Brain microvascular endothelial cell (primary cell): ENCODE results near the gene ZDHHC11B.
"Not testable (repeated sequence)": the region's sequence is repeated elsewhere in the genome, so short reads cannot be mapped to it uniquely, and the experiment has no call there.

Source experiments
- DNase-seq: peaks from one replicate; pipeline ENCODE4 v3.0.0-alpha.2; 2020
- H3K27ac ChIP-seq: fragments of 250-450 bp; sonication (Bioruptor Pico); 2 replicates; pipeline ENCODE4 v1.5.1; 2020; ENCODE audit warnings: mild to moderate bottlenecking, moderate library complexity
- H3K27me3 ChIP-seq: fragments of 250-450 bp; sonication (Bioruptor Pico); replicated peaks from 2 replicates; pipeline ENCODE4 v1.5.1; 2020; ENCODE audit warnings: mild to moderate bottlenecking
- H3K36me3 ChIP-seq: fragments of 250-450 bp; sonication (Bioruptor Pico); replicated peaks from 2 replicates; pipeline ENCODE4 v1.5.1; 2020; ENCODE audit warnings: mild to moderate bottlenecking
- H3K4me3 ChIP-seq: 2 replicates; pipeline ENCODE4 v1.5.1; 2011; ENCODE audit warnings: low read depth, mild to moderate bottlenecking, control low read depth, low read length, moderate library complexity
- in situ Hi-C: cut with HindIII; loops from 2 replicates; pipeline ENCODE4 v1.10.0; 2017; ENCODE audit warnings: low sequenced_read_pairs, low pct_ligation_motif_present
- TF ChIP-seq, protein P1 (sequence below): IDR thresholded peaks from 2 replicates; pipeline ENCODE4 v1.5.1; 2011; ENCODE audit warnings: low read depth, mild to moderate bottlenecking, moderate library complexity, low read length, control low read depth, inconsistent platforms; ENCODE audit errors: missing control alignments

Gene ZDHHC11B

DNA sequence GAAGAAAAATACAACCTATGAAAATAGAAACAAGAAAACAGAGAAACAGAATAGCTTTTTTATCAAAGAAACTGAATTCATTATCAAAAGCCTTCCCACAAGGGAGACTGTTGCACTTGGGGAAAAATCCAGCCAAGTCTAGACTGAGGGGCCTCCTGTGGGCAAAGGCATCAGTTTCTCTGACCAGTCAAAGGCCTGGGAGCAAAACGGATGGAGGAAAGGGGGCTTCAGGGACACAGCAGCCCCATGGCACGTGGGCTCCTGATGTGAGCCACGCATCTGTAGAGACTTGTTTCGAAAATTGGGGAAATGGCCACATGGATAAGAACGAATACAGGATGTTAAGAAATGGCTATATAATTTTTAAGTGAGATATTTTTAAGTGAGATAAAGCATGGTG is 21.1 kb downstream of the ZDHHC11B start:
- in situ Hi-C loops, result no loop called here

DNA sequence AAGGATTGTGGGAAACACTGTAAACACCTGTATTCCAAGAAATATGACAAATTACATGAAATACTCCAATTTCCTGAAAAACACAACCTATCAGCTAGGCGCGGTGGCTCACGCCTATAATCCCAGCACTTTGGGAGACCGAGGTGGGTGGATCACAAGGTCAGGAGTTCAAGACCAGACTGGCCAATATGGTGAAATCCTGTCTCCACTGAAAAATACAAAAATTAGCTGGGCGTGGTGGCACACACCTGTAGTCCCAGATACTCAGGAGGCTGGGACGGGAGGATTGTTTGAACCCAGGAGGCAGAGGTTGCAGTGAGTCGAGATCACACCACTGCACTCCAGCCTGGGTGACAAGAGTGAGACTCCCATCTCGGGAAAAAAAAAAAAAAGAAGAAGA is 21.5 kb downstream of the ZDHHC11B start:
- H3K36me3 ChIP-seq, in situ Hi-C loops, H3K27ac ChIP-seq, DNase-seq, H3K27me3 ChIP-seq, H3K4me3 ChIP-seq: not testable (repeated sequence)

More for the DNA sequence above, 21.1 kb downstream of the ZDHHC11B start:
- Histone ChIP-seq H3K4me3 (no peak overlapping the region), H3K27me3 (no peaks in the 10 kb centered on the region), H3K27ac (no peak overlapping the region), H3K36me3 (no peaks in the 10 kb centered on the region)
- TF ChIP-seq, protein P1, sequence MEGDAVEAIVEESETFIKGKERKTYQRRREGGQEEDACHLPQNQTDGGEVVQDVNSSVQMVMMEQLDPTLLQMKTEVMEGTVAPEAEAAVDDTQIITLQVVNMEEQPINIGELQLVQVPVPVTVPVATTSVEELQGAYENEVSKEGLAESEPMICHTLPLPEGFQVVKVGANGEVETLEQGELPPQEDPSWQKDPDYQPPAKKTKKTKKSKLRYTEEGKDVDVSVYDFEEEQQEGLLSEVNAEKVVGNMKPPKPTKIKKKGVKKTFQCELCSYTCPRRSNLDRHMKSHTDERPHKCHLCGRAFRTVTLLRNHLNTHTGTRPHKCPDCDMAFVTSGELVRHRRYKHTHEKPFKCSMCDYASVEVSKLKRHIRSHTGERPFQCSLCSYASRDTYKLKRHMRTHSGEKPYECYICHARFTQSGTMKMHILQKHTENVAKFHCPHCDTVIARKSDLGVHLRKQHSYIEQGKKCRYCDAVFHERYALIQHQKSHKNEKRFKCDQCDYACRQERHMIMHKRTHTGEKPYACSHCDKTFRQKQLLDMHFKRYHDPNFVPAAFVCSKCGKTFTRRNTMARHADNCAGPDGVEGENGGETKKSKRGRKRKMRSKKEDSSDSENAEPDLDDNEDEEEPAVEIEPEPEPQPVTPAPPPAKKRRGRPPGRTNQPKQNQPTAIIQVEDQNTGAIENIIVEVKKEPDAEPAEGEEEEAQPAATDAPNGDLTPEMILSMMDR, result no peak
- DNase-seq, result no peak

DNA sequence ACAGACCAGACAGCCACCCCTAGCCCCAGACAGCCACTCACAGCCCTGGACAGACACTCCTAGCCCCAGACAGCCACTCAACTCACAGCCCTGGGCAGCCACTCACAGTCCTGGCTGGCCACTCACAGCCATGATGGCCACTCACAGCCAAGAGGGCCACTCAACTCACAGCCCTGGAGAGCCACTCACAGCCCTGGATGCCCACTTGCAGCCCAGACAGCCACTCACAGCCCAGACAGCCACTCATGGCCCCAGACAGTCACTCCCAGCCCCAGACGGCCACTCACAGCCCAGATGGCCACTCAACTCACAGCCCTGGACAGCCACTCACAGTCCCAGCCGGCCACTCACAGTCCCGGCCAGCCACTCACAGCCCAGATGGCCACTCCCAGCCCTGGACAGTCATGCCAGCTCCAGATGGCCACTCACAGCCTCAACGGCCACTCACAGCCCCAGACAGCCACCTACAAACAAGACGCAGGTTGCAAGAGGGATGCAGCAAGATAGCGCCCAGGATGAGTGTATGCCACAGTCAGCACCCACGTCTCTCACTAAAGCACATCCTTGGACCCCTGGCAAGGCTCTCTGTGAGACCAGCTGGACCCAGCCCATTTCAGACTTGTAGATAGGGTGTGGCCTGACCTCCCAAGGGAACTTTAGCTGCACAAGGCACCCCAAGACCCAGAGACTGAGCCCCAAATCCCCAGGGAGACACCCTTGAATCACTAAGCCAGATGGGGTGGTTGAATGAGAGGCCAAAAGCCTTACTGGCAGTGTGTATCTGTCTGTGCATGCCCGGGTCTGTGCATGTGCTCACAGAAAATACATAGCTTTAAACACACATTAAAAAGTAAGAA is 22.4 kb downstream of the ZDHHC11B start:
- no peaks in the 10 kb centered on the region for H3K36me3 ChIP-seq
- in situ Hi-C loops, result no loop called here
- peaks cover 2% of the 10 kb centered on the region for H3K27me3 ChIP-seq
- TF ChIP-seq, protein P1, result no peak
- no peak for DNase-seq
- no peak overlapping the region for H3K4me3 ChIP-seq
- H3K27ac ChIP-seq, result no peak overlapping the region

DNA sequence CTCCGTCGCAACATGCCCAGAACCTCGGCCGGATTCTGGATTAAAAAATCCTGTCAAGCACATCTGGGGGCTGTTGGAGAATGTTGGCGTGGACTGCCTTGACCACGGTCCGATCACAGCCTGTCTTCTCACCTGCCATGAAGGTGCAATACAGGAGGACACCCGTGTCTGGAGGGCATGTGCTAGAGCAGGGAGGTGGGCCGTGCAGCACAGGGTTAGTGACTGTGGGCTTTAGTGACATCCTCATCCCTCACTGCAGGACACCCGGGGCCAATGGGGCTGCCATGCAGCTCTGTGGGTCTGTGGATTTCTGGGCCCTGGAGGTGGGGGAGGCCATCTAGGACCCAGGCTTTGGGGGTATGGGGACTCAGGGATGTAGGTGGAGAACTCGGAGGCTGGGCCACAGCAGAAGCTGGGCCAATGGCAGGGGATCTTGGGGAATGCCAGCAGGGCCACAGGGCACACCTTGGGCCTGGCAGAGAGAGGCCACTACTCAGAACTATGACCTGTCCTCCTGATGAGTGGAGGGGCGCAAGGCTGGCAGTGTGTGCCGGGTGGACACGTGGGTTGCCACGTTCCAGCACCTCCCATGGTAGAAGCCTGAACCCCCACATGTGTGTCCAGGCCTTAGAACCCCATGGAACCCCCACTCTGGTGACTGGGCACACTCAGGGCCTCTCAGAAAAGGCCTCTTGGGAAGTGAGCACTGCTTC is 23.3 kb downstream of the ZDHHC11B start:
- TF ChIP-seq, protein P1, result no peak
- DNase-seq, result no peak
- H3K27ac ChIP-seq, result no peak overlapping the region
- in situ Hi-C loops, result no loop called here
- peaks cover 2% of the 10 kb centered on the region for H3K27me3 ChIP-seq
- no peaks in the 10 kb centered on the region for H3K36me3 ChIP-seq
- no peak overlapping the region for H3K4me3 ChIP-seq

DNA sequence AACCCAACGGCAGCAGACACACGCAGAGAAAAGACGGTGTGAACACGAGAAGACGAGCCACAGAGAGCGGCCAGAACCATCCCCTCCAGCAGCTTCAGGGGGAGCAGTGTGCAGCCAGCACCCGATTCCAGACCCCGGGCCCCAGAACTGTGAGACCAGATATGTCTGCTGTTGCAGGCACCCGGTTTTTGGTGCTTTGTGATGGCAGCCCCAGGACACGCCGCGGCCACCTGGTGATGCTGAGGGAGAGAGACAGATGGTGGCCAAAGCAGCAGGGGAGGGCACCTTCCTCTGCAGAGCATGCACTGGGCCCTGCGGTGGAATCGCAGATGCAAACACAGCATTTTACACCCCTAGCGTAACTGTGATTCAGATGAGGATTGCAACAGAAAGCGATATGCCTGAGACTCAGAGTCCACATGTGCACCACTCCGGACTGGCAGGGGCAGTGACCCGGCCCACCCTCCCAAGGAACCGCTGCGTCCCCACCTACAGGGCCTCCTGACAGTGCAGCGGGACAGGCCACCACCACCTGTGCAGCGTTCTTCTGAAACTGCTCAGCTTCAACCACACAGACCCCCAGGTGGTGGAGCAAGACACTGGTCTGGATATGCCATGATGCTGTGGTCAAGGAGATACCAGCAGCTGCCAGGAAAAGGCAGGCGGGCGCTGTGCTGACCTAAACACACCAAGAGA is 24.0 kb downstream of the ZDHHC11B start:
- TF ChIP-seq, protein P1, result no peak
- in situ Hi-C loops, result no loop called here

More for the DNA sequence above, 24.0 kb downstream of the ZDHHC11B start:
- H3K27ac ChIP-seq, result no peak overlapping the region
- peaks cover 2% of the 10 kb centered on the region for H3K27me3 ChIP-seq
- H3K4me3 ChIP-seq, result no peak overlapping the region
- no peak for DNase-seq
- H3K36me3 ChIP-seq, result no peaks in the 10 kb centered on the region
